PFSK-1 (cell line): ENCODE results near the gene TMEM273.

Experiments used
- SIN3A ChIP-seq: IDR thresholded peaks from 2 replicates; pipeline ENCODE4 v1.6.1; 2012; ENCODE audit warnings: mild to moderate bottlenecking, low read length, moderate library complexity, borderline replicate concordance; ENCODE audit not compliant: insufficient read depth
- TAF1 ChIP-seq: IDR thresholded peaks from 2 replicates; pipeline ENCODE4 v1.6.1; 2012; ENCODE audit warnings: low read length, control low read depth, borderline replicate concordance; ENCODE audit not compliant: insufficient read depth
- TF ChIP-seq, protein P1 (sequence below), 2 experiments: IDR thresholded peaks; 2 replicates each; pipeline versions ENCODE4 v1.6.1 to v1.8.0; 2011 to 2012; ENCODE audit warnings: low read depth in 2 of 2, low read length in 2 of 2, control low read depth in 1 of 2, inconsistent platforms in 1 of 2, mild to moderate bottlenecking in 1 of 2, moderate library complexity in 1 of 2; ENCODE audit not compliant: insufficient read depth in 1 of 2

DNA sequence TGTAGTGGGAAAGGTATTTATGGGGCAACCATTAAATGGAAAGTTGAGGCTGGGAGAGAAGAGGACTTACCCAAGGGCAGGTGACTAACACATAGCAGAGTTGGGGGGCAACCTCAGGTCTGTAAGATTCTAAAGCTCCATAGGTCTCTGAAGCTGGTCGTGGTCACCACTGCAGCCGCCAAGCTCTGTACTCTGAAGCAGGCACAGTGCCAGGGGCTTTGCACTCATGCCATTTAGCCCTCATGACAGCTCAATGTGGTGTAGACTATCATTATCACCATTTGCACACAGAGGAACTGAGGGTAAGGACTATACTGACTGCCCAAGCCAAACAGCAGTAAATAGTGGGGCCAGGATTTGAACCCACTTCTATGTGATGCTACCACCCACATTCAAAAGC is 32.5 kb upstream of the TMEM273 start:
- TF ChIP-seq TAF1 (no peak), SIN3A (no peak)
- TF ChIP-seq, protein P1, sequence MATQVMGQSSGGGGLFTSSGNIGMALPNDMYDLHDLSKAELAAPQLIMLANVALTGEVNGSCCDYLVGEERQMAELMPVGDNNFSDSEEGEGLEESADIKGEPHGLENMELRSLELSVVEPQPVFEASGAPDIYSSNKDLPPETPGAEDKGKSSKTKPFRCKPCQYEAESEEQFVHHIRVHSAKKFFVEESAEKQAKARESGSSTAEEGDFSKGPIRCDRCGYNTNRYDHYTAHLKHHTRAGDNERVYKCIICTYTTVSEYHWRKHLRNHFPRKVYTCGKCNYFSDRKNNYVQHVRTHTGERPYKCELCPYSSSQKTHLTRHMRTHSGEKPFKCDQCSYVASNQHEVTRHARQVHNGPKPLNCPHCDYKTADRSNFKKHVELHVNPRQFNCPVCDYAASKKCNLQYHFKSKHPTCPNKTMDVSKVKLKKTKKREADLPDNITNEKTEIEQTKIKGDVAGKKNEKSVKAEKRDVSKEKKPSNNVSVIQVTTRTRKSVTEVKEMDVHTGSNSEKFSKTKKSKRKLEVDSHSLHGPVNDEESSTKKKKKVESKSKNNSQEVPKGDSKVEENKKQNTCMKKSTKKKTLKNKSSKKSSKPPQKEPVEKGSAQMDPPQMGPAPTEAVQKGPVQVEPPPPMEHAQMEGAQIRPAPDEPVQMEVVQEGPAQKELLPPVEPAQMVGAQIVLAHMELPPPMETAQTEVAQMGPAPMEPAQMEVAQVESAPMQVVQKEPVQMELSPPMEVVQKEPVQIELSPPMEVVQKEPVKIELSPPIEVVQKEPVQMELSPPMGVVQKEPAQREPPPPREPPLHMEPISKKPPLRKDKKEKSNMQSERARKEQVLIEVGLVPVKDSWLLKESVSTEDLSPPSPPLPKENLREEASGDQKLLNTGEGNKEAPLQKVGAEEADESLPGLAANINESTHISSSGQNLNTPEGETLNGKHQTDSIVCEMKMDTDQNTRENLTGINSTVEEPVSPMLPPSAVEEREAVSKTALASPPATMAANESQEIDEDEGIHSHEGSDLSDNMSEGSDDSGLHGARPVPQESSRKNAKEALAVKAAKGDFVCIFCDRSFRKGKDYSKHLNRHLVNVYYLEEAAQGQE (IDR thresholded peaks at IDR 0.05; ENCODE audit: insufficient read depth in 1 of 2, low read depth in 2 of 2, low read length in 2 of 2) = no peak
